Urinary bladder (tissue), 4 donors: ENCODE measurements around the gene ZNF407. TPM values are rescaled to one million over a fixed set of nuclear protein-coding genes. Genes with fewer than 3 reads are reported as not detected.

ENCODE experiments used
- DNase-seq: peaks from one replicate; pipeline ENCODE4 v3.0.0-alpha.2; 2015; ENCODE audit errors: extremely low spot score
- H3K27ac ChIP-seq: one replicate; pipeline ENCODE4 v1.5.1; 2013; ENCODE audit warnings: low read depth, mild to moderate bottlenecking, moderate library complexity
- H3K36me3 ChIP-seq: one replicate; pipeline ENCODE4 v1.6.1; 2013; ENCODE audit warnings: mild to moderate bottlenecking, moderate library complexity; ENCODE audit not compliant: insufficient read depth
- H3K4me1 ChIP-seq: one replicate; pipeline ENCODE4 v1.6.1; 2013; ENCODE audit warnings: mild to moderate bottlenecking, moderate library complexity; ENCODE audit not compliant: insufficient read depth
- H3K4me3 ChIP-seq: one replicate; pipeline ENCODE4 v1.5.1; 2013; ENCODE audit warnings: low read depth, low read length
- WGBS: extraction: QIAGEN DNeasy Blood & Tissue Kit; methylation state at CpG from one replicate; pipeline ENCODE4 v1.1.7; 2013; 5-methylcytosine and 5-hydroxymethylcytosine counted together
- polyA plus RNA-seq: library from polyadenylated mRNA; stranded (reverse); fragments of 200-250 nt; gene quantifications from one replicate; pipeline ENCODE4 v1.2.3, GENCODE V29; 2013
- total RNA-seq: library from RNA; depleted of rRNA; stranded (reverse); fragments of >200 nt; gene quantifications from one replicate; pipeline ENCODE4 v1.2.3, GENCODE V29; 2014
- donor health status: healthy with polysubstance abuse.
- donor health status: healthy.

The ZNF407 gene
- total and polyA plus RNA-seq, 2 donors: 5.9 to 40.8 TPM

DNA sequence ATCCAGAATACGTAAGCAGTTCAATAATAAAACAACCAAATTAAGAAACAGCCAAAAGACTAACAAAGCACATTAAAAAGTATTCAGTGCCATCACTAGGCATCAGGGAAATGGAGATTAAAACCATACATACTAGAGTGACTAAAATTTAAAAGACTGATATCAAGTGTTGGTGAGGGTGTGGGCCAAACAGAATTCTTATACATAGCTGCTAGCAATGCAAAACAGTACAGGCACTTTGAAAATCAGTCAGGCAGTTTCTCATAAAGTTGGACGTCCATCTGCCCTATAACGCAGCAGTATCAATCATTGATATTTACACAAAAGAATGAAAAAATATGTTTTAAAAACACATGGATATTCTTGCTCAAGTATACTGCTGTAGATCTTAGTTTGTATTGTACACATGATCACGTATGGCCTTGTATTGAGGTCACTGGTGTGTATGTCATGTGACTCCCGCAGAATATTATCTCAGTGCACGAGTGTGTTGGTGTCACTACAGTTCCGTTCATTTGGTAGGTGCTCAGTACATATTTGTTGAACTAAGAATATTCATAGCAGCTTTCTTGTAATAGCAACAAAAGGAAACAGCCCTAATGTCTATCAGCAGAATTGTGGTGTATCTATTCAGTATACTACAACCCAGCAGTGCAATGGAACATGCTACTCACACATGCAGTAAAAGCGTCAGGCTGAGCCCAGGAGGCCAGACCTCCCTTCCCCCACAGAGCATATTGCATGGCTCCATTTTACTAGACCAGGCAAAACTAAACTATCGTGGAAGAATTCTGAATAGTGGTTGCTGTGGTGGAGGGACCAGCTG lies 28.6 kb downstream of the ZNF407 start:
- Histone ChIP-seq H3K4me1 (no peaks in the 10 kb centered on the region), H3K27ac (no peak overlapping the region), H3K4me3 (no peak overlapping the region), H3K36me3 (no peaks in the 10 kb centered on the region)
- WGBS: 77% methylated on average over 9 of the region's 9 CpGs
- no peak for DNase-seq

DNA sequence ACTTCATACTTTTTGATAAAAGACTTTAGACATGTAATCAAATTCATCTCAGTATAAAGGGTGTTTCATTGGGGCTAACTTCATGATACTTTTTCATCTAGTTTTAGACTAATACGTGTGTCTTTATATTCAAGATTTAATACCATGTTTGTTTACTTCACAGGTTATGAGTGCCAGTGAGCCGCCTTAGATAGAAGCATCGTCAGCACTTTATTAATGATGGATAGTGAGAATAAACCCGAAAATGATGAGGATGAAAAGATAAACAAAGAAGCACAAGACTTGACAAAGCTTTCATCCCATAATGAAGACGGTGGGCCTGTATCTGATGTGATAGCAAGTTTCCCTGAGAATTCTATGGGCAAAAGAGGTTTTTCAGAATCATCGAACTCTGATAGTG lies 33.1 kb downstream of the ZNF407 start:
- DNase-seq: no peak
- Histone ChIP-seq H3K36me3 (no peaks in the 10 kb centered on the region), H3K27ac (no peak overlapping the region), H3K4me3 (no peak overlapping the region), H3K4me1 (no peaks in the 10 kb centered on the region)
- WGBS: 88% methylated on average over 6 of the region's 6 CpGs

- H3K27ac ChIP-seq: no peak overlapping the region
- no peaks in the 10 kb centered on the region for H3K4me1 ChIP-seq
- 62% methylated on average over 2 of the region's 2 CpGs for WGBS
- H3K4me3 ChIP-seq: no peak overlapping the region
- no peak for DNase-seq
- H3K36me3 ChIP-seq: no peaks in the 10 kb centered on the region
Measured at GRCh38 chr18:74631212-74631611, 33.5 kb downstream of the ZNF407 start.

GRCh38 chr18:74631623-74632350 lies 34.1 kb downstream of the ZNF407 start:
- no peak overlapping the region for H3K4me3 ChIP-seq
- H3K36me3 ChIP-seq: no peaks in the 10 kb centered on the region
- no peak overlapping the region for H3K27ac ChIP-seq
- WGBS: 69% methylated on average over 13 of the region's 13 CpGs
- no peaks in the 10 kb centered on the region for H3K4me1 ChIP-seq
- no peak for DNase-seq

DNA sequence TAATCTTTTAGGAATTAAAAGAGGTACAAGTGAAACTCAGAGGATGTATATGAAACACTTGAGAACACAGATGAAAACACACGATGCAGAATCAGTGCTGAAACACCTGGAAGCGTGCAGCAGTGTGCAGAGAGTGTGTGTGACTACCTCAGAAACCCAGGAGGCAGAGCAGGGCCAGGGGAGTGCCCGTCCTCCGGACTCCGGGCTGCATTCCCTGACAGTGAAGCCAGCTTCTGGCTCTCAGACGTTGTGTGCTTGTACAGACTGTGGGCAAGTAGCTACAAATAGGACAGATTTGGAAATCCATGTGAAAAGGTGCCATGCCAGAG lies 34.6 kb downstream of the ZNF407 start:
- Histone ChIP-seq H3K4me1 (no peaks in the 10 kb centered on the region), H3K27ac (no peak overlapping the region), H3K4me3 (no peak overlapping the region), H3K36me3 (no peaks in the 10 kb centered on the region)
- DNase-seq: no peak
- WGBS: 78% methylated on average over 6 of the region's 6 CpGs

GRCh38 chr18:74632856-74633255 lies 35.2 kb downstream of the ZNF407 start:
- WGBS: 98% methylated on average over 4 of the region's 4 CpGs
- DNase-seq: no peak
- no peaks in the 10 kb centered on the region for H3K36me3 ChIP-seq
- H3K27ac ChIP-seq: no peak overlapping the region
- no peaks in the 10 kb centered on the region for H3K4me1 ChIP-seq
- no peak overlapping the region for H3K4me3 ChIP-seq

- H3K4me3 ChIP-seq: no peak overlapping the region
- no peaks in the 10 kb centered on the region for H3K4me1 ChIP-seq
- H3K36me3 ChIP-seq: no peaks in the 10 kb centered on the region
- no peak overlapping the region for H3K27ac ChIP-seq
- no peak for DNase-seq
- 93% methylated on average over 13 of the region's 13 CpGs for WGBS
Measured at GRCh38 chr18:74633652-74634352, 36.1 kb downstream of the ZNF407 start.

- WGBS: 92% methylated on average over 15 of the region's 15 CpGs
- no peaks in the 10 kb centered on the region for H3K4me1 ChIP-seq
- no peaks in the 10 kb centered on the region for H3K36me3 ChIP-seq
- no peak overlapping the region for H3K27ac ChIP-seq
- no peak overlapping the region for H3K4me3 ChIP-seq
- no peak for DNase-seq
Measured at GRCh38 chr18:74635224-74635975, 37.7 kb downstream of the ZNF407 start.

DNA sequence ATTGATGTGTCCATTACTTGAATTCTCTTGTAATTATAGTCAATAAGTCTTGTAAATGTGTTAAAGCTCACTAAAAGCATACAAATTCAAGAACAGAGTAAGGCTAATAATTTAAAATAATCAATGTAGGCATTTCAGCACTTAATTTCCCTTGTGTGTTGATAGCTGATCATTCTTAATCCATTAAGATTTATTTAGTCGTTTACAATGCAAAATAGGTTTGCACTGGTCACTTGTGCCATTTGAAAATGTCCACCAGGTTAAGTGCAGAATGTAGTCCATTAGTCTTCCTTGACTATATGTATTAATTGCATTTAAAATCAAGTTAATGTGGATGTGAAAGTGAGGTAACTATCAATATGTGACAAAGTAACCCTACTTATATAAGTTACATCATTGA lies 39.4 kb downstream of the ZNF407 start:
- WGBS: 90% methylated on average over 1 of the region's 1 CpG
- Histone ChIP-seq H3K4me1 (no peaks in the 10 kb centered on the region), H3K27ac (no peak overlapping the region), H3K4me3 (no peak overlapping the region), H3K36me3 (no peaks in the 10 kb centered on the region)
- no peak for DNase-seq

DNA sequence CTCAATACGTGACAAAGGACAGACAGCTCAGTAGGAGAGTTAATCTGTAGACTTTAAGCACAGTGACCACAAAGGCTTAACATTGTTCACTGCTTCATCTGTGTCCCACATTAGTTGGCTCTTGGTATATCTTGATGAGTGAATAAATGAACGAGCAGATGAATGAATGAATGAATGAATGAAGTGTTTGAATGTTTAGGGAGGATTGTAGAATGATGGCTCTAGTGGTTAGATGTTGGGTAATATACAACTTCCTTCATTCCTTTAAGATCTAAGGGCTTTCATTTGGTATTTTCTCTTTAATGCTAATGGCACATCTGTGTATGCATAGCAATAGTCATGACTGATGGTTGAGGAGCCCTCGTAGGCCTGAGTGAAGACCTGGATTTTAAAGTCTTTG lies 40.5 kb downstream of the ZNF407 start:
- 88% methylated on average over 3 of the region's 3 CpGs for WGBS

GRCh38 chr18:74644713-74645112 lies 47.0 kb downstream of the ZNF407 start:
- no peaks in the 10 kb centered on the region for H3K36me3 ChIP-seq
- H3K4me1 ChIP-seq: no peaks in the 10 kb centered on the region
- H3K4me3 ChIP-seq: no peak overlapping the region
- no peak overlapping the region for H3K27ac ChIP-seq
- no peak for DNase-seq

More for the DNA sequence above, 40.5 kb downstream of the ZNF407 start:
- Histone ChIP-seq H3K36me3 (no peaks in the 10 kb centered on the region), H3K27ac (no peak overlapping the region), H3K4me3 (no peak overlapping the region), H3K4me1 (no peaks in the 10 kb centered on the region)
- DNase-seq: no peak

- 82% methylated on average over 2 of the region's 2 CpGs for WGBS
- DNase-seq: no peak
- H3K36me3 ChIP-seq: no peaks in the 10 kb centered on the region
- H3K4me3 ChIP-seq: no peak overlapping the region
- no peak overlapping the region for H3K27ac ChIP-seq
- H3K4me1 ChIP-seq: no peaks in the 10 kb centered on the region
Measured at GRCh38 chr18:74645679-74646078, 48.0 kb downstream of the ZNF407 start.

DNA sequence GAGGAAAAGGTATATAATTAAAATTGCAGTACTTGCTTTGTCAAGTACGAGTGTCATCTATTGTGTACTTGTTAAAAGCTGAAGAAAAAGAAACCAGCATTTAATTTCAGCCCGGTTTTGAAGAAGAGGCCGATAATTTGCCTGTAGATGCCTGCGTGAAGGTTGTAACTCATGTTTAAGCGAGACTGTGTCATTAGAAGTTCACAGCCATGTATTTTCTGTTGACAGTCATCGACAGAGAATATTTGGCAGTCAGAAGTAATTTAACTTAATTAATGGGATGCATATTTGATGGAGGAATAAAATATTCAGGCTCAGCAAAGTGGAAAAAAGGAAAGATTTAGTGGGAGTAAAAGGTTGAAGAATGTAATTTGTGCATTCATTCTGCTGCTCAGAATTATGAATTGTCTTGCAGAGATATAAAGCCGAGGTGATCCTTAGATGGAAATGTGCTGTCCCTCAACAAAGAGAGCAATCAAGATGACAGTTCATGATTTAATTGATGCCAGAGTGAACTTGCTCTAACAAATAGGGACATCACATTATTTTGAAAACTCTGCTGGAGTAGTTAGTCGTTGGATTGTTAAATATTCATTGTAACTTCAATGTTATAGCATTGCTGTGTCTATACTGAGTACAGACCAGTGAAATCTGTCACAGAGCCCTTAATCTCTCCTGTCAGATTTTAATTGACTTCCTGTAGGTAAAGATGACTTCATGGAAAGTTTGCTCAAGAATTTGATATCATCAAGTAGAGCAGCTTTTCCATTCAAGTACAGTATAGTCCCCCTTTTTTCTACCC lies 53.9 kb downstream of the ZNF407 start:
- no peaks in the 10 kb centered on the region for H3K4me1 ChIP-seq
- no peak overlapping the region for H3K27ac ChIP-seq
- 82% methylated on average over 8 of the region's 8 CpGs for WGBS
- no peak overlapping the region for H3K4me3 ChIP-seq
- H3K36me3 ChIP-seq: no peaks in the 10 kb centered on the region
- no peak for DNase-seq
